ENCODE measurements around the gene LCK. TPM values are rescaled to one million over a fixed set of nuclear protein-coding genes. Genes with fewer than 3 reads are reported as not detected.

The LCK gene
- total and polyA plus RNA-seq, 2 experiments from 2014 or later, result not detected

GRCh38 chr1:32335535-32335789 lies 84.4 kb downstream of the LCK start:
- H3K4me3 ChIP-seq, result peak overlapping the region; percentile 79
- H3F3A ChIP-seq (ENCODE audit: insufficient read depth), result peaks cover 19% of the 10 kb centered on the region; the same call in 1 of the 2 replicates
- no peaks in the 10 kb centered on the region for H3K79me2 ChIP-seq (ENCODE audit: insufficient read depth)
- DNase-seq, result no peak
- no peaks in the 10 kb centered on the region for H3K9me2 ChIP-seq (ENCODE audit: insufficient read depth)
- H3K4me1 ChIP-seq (ENCODE audit: insufficient read depth), result peaks cover 13% of the 10 kb centered on the region; the same call in 1 of the 2 replicates
- in situ Hi-C loops (cut with MboI), result no loop called here
- H2AFZ ChIP-seq, result peak overlapping the region; percentile 42
- H4K20me1 ChIP-seq (ENCODE audit: insufficient read depth), result no peaks in the 10 kb centered on the region
- no peaks in the 10 kb centered on the region for H3K36me3 ChIP-seq (ENCODE audit: low read depth)
- no peak for TF ChIP-seq EZH2phosphoT487 (IDR thresholded peaks at IDR 0.05; ENCODE audit: insufficient read depth, low read depth)
- no peak for TF ChIP-seq EZH2 (IDR thresholded peaks at IDR 0.05; ENCODE audit: insufficient read depth, poor library complexity, severe bottlenecking)
- H3K9me3 ChIP-seq (ENCODE audit: low read depth), result no peaks in the 10 kb centered on the region
- H3K27ac ChIP-seq, result no peak overlapping the region
- 1 to 3% methylated on average over 11 to 26 of the region's 34 CpGs for WGBS, 2 experiments (ENCODE audit: low coverage in 1 of 2, low lambda C conversion rate in 2 of 2, missing lambda C conversion rate in 2 of 2)
- peak overlapping the region; percentile 76 for H3K9ac ChIP-seq
- H3K4me2 ChIP-seq (ENCODE audit: unreplicated experiment), result peak overlapping the region; percentile 77
- no peaks in the 10 kb centered on the region for H3K27me3 ChIP-seq (replicated peaks; ENCODE audit: insufficient read depth)

Small RNA genes within 50 kb of the gene (small RNA-seq; reads per million reads assigned to genes)
- gene RF00017 (ENCODE audit: low read depth, low replicate concordance), result not detected
- not detected for gene RF00019 (ENCODE audit: low read depth, low replicate concordance)

Other genes starting within 250 kb of the LCK start
- 41.7 and 50.6 TPM in 2 replicates for gene KHDRBS1, start 237.4 kb upstream of the LCK start, total RNA-seq (2014; rRNA removed; shearing (Covaris generic))
- 65.7 and 68.6 TPM in 2 replicates for gene KHDRBS1, start 237.4 kb upstream of the LCK start, polyA plus RNA-seq (2016; fragmentation: Nextera tagmentation; extraction: Ambion mirVana)
- gene TMEM39B, start 178.3 kb upstream of the LCK start, total RNA-seq (2014; rRNA removed; shearing (Covaris generic)), result 5.7 and 6.8 TPM in 2 replicates
- gene TMEM39B, start 178.3 kb upstream of the LCK start, polyA plus RNA-seq (2016; fragmentation: Nextera tagmentation; extraction: Ambion mirVana), result 21.4 and 24.1 TPM in 2 replicates
- 52.9 and 56.0 TPM in 2 replicates for gene KPNA6, start 143.2 kb upstream of the LCK start, total RNA-seq (2014; rRNA removed; shearing (Covaris generic))
- 38.3 and 39.9 TPM in 2 replicates for gene KPNA6, start 143.2 kb upstream of the LCK start, polyA plus RNA-seq (2016; fragmentation: Nextera tagmentation; extraction: Ambion mirVana)
- 92.1 and 99.9 TPM in 2 replicates for gene TXLNA, start 71.6 kb upstream of the LCK start, total RNA-seq (2014; rRNA removed; shearing (Covaris generic))
- 77.5 and 77.6 TPM in 2 replicates for gene TXLNA, start 71.6 kb upstream of the LCK start, polyA plus RNA-seq (2016; fragmentation: Nextera tagmentation; extraction: Ambion mirVana)
- 10.4 and 17.7 TPM in 2 replicates for gene CCDC28B, start 50.7 kb upstream of the LCK start, total RNA-seq (2014; rRNA removed; shearing (Covaris generic))
- 19.7 TPM in 2 replicates for gene CCDC28B, start 50.7 kb upstream of the LCK start, polyA plus RNA-seq (2016; fragmentation: Nextera tagmentation; extraction: Ambion mirVana)
- gene IQCC, start 45.6 kb upstream of the LCK start, total RNA-seq (2014; rRNA removed; shearing (Covaris generic)), result 0.97 and 1.4 TPM in 2 replicates
- gene IQCC, start 45.6 kb upstream of the LCK start, polyA plus RNA-seq (2016; fragmentation: Nextera tagmentation; extraction: Ambion mirVana), result 1.7 and 2.2 TPM in 2 replicates
- not detected in 2 replicates for gene DCDC2B, start 42.2 kb upstream of the LCK start, total RNA-seq (2014; rRNA removed; shearing (Covaris generic))
- gene DCDC2B, start 42.2 kb upstream of the LCK start, polyA plus RNA-seq (2016; fragmentation: Nextera tagmentation; extraction: Ambion mirVana), result 0.21 and 0.25 TPM in 2 replicates
- gene TMEM234, start 28.9 kb upstream of the LCK start, total RNA-seq (2014; rRNA removed; shearing (Covaris generic)), result 12.5 and 23.5 TPM in 2 replicates
- gene TMEM234, start 28.9 kb upstream of the LCK start, polyA plus RNA-seq (2016; fragmentation: Nextera tagmentation; extraction: Ambion mirVana), result 25.6 and 26.1 TPM in 2 replicates
- 266 and 286 TPM in 2 replicates for gene EIF3I, start 28.9 kb upstream of the LCK start, total RNA-seq (2014; rRNA removed; shearing (Covaris generic))
- 259 and 265 TPM in 2 replicates for gene EIF3I, start 28.9 kb upstream of the LCK start, polyA plus RNA-seq (2016; fragmentation: Nextera tagmentation; extraction: Ambion mirVana)
- 3.0 and 4.2 TPM in 2 replicates for gene FAM167B, start 4.0 kb upstream of the LCK start, total RNA-seq (2014; rRNA removed; shearing (Covaris generic))
- gene FAM167B, start 4.0 kb upstream of the LCK start, polyA plus RNA-seq (2016; fragmentation: Nextera tagmentation; extraction: Ambion mirVana), result 5.0 and 5.1 TPM in 2 replicates
- 52.5 and 58.5 TPM in 2 replicates for gene HDAC1, start 40.8 kb downstream of the LCK start, total RNA-seq (2014; rRNA removed; shearing (Covaris generic))
- gene HDAC1, start 40.8 kb downstream of the LCK start, polyA plus RNA-seq (2016; fragmentation: Nextera tagmentation; extraction: Ambion mirVana), result 53.8 and 56.9 TPM in 2 replicates
- 13.5 and 16.6 TPM in 2 replicates for gene MARCKSL1, start 85.0 kb downstream of the LCK start, total RNA-seq (2014; rRNA removed; shearing (Covaris generic))
- gene MARCKSL1, start 85.0 kb downstream of the LCK start, polyA plus RNA-seq (2016; fragmentation: Nextera tagmentation; extraction: Ambion mirVana), result 22.1 and 22.2 TPM in 2 replicates
- 1.1 and 3.2 TPM in 2 replicates for gene FAM229A, start 111.2 kb downstream of the LCK start, total RNA-seq (2014; rRNA removed; shearing (Covaris generic))
- gene FAM229A, start 111.2 kb downstream of the LCK start, polyA plus RNA-seq (2016; fragmentation: Nextera tagmentation; extraction: Ambion mirVana), result 2.9 and 3.1 TPM in 2 replicates
- 0.22 TPM in 1 of 2 replicates, not detected in the other for gene TSSK3, start 111.3 kb downstream of the LCK start, total RNA-seq (2014; rRNA removed; shearing (Covaris generic))
- gene TSSK3, start 111.3 kb downstream of the LCK start, polyA plus RNA-seq (2016; fragmentation: Nextera tagmentation; extraction: Ambion mirVana), result 0.47 TPM in 1 of 2 replicates, not detected in the other
- 83.8 and 94.9 TPM in 2 replicates for gene BSDC1, start 143.2 kb downstream of the LCK start, total RNA-seq (2014; rRNA removed; shearing (Covaris generic))
- gene BSDC1, start 143.2 kb downstream of the LCK start, polyA plus RNA-seq (2016; fragmentation: Nextera tagmentation; extraction: Ambion mirVana), result 47.5 and 47.8 TPM in 2 replicates
- not detected in 2 replicates for gene ZBTB8B, start 213.8 kb downstream of the LCK start, total RNA-seq (2014; rRNA removed; shearing (Covaris generic))
- gene ZBTB8B, start 213.8 kb downstream of the LCK start, polyA plus RNA-seq (2016; fragmentation: Nextera tagmentation; extraction: Ambion mirVana), result not detected in 2 replicates